Measurements from ENCODE around the gene CLMN.

- TF ChIP-seq EZH2 (conservative IDR thresholded peaks at IDR 0.05; ENCODE audit: low read depth, low read length) (no peak), MAFK (conservative IDR thresholded peaks at IDR 0.05 in 1 of 2, IDR thresholded peaks at IDR 0.05 in 1 of 2; ENCODE audit: low read length in 2 of 2) (no peak), SMARCC2 (IDR thresholded peaks at IDR 0.05) (no peak), MBD4 (IDR thresholded peaks at IDR 0.05; ENCODE audit: borderline replicate concordance, low read length) (no peak), CHD2 (IDR thresholded peaks at IDR 0.05; ENCODE audit: low read depth, low read length) (no peak), MTA1 (CRISPR knock-in tag; IDR thresholded peaks at IDR 0.05; ENCODE audit: borderline replicate concordance) (no peak), KDM4B (CRISPR knock-in tag; IDR thresholded peaks at IDR 0.05) (no peak), POLR2A (IDR thresholded peaks at IDR 0.05; ENCODE audit: insufficient read depth in 1 of 2, low read depth in 2 of 2, low read length in 2 of 2) (no peak), ZNF333 (CRISPR knock-in tag; IDR thresholded peaks at IDR 0.05; ENCODE audit: borderline replicate concordance) (no peak), MYC (CRISPR knock-in tag; IDR thresholded peaks at IDR 0.05; ENCODE audit: borderline replicate concordance) (no peak), ZNF138 (CRISPR knock-in tag; IDR thresholded peaks at IDR 0.05; ENCODE audit: low read depth) (no peak)
- TF ChIP-seq, protein P1, sequence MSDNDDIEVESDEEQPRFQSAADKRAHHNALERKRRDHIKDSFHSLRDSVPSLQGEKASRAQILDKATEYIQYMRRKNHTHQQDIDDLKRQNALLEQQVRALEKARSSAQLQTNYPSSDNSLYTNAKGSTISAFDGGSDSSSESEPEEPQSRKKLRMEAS (IDR thresholded peaks at IDR 0.05) = no peak
Measured at GRCh38 chr14:95341564-95341963, 21.9 kb upstream of the CLMN start.

Measured in HepG2 (cell line).